GM10248 (cell line): ENCODE results near the gene GAPVD1.

Source experiments
- CTCF ChIA-PET: fragments of 300-600 bp; sonication (Branson Sonifier 250); formaldehyde crosslinking; extraction: SDS; loops from one replicate; lab custom pipeline; 2021; ENCODE audit warnings: antibody characterized with exemption; lab: Yijun Ruan, JAX
- POLR2A ChIA-PET: fragments of 350-650 bp; sonication (Branson Sonifier 250); formaldehyde crosslinking; extraction: SDS; loops from one replicate; lab custom pipeline; 2020; ENCODE audit warnings: antibody characterized with exemption; lab: Yijun Ruan, JAX
- DNase-seq: peaks from one replicate; pipeline ENCODE4 v3.0.0; 2012; ENCODE audit errors: extremely low spot score
- TF ChIP-seq, protein P1 (sequence below): IDR thresholded peaks from 2 replicates; pipeline ENCODE4 v1.5.1; 2012; ENCODE audit warnings: mild to moderate bottlenecking, low read depth; ENCODE audit errors: extremely low read depth, missing control alignments, control extremely low read depth

Gene GAPVD1

DNA sequence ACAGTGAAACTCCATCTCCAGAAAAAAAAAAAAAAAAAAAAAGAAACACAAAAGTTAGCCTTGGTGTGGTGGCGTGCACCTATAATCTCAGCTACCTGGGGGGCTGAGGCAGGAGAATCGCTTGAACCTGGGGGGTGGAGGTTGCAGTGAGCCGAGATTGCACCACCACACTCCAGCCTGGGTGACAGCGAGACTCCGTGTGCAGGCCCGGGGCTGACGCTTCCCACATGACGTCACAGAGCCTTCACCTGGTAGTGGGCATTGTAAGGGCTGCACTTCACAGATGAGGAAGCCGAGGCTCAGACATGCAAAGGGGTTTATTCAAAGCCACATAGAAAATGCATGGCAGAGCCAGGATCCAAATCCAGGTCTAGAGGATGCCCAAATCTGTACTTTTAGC is 114.2 kb downstream of the GAPVD1 start:
- TF ChIP-seq, protein P1, sequence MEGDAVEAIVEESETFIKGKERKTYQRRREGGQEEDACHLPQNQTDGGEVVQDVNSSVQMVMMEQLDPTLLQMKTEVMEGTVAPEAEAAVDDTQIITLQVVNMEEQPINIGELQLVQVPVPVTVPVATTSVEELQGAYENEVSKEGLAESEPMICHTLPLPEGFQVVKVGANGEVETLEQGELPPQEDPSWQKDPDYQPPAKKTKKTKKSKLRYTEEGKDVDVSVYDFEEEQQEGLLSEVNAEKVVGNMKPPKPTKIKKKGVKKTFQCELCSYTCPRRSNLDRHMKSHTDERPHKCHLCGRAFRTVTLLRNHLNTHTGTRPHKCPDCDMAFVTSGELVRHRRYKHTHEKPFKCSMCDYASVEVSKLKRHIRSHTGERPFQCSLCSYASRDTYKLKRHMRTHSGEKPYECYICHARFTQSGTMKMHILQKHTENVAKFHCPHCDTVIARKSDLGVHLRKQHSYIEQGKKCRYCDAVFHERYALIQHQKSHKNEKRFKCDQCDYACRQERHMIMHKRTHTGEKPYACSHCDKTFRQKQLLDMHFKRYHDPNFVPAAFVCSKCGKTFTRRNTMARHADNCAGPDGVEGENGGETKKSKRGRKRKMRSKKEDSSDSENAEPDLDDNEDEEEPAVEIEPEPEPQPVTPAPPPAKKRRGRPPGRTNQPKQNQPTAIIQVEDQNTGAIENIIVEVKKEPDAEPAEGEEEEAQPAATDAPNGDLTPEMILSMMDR = no peak
- POLR2A ChIA-PET = interaction anchor here (0.7 kb wide), 1 partner anchor 785 kb away, joined by 5 read pairs; no protein-coding TSS in a partner anchor
- DNase-seq = no peak
- CTCF ChIA-PET = interaction anchor here (0.8 to 1.6 kb wide), 4 partner anchors 12 to 955 kb away, joined by 3 to 4 read pairs (median 3); partner anchors contain the start of gene SCAI

DNA sequence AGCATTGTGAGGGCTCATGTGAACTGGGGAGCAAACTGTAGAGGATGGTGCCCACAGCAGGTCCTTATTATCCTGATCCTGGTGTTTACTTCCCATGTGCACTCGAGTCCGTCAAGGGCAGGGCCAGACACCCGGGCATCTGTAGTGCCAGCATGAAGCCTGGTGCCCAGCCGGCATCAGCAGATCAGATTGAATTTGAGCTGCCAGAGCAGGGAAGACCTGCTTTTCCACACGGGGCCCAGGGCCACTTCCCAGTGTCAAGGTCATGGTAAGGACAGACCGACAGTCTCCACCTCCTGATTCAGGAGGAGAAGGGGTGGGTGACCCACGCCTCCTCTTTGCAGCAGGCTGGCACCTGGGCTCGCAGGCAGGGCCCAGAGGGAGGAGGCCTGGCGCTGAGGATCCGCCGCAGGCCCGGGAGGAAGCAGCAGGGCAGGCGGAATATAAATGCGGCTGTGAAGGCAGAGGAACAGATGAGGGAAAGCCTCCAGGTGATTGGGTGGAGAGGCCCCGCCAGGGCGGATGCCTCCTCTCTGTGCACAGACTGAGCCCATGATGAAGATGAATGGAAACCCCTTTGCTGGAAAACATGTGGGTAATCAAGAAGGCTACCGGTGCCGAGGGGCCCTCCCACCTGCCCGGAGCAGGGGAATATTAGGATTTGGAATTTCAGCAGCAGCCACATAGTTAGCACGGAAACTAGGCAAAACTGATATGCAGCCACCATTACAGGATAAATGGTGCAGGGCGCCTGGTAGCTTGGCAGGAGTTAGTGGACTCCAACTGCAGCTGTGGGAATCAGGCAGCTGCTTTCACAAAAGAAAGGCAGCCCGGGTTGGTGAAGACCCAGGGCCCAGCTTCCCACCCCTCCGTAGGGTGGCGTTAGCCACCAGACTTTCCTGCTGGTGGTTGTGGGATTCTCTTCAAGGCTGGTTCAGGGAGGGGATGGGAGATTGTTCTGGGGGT is 114.9 kb downstream of the GAPVD1 start:
- TF ChIP-seq, protein P1 = no peak
- CTCF ChIA-PET = interaction anchor here (1.0 to 1.6 kb wide), 2 partner anchors 11 to 233 kb away, joined by 3 to 4 read pairs; partner anchors contain the start of gene SCAI
- POLR2A ChIA-PET = no interaction called here
- DNase-seq = no peak

DNA sequence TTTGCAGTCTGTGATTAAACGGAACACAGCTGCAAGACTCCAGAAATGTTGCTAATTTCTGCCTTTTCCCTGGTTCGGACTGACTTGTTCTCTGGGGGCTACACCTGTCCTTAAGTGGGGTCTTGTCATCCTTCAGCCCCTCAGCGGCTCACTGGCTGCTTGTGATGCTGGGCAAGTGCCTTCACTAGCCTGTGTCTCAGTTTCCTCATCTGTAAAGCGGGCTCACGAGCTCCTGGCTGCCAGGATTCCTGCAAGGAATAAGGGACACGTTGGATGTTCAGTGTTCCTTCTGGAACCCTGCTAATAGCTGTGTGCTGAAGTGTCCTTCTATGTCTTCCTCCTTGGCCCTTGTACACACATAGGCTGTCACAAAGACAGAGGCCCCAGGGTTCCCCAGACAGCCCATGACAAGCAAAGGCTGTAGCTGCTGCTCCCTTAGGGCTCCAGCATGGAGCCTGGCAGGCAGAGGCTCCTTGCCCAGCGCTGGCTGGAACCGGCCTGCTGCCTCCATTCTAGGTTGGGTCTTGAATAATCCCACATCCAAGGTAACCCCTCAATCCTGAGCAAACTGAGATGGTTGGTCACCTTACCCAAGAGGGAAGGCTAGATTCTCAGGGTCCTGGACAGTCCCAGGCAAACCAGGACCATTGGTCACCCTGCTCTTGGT is 116.1 kb downstream of the GAPVD1 start:
- TF ChIP-seq, protein P1 = no peak
- CTCF ChIA-PET = interaction anchor here (1.1 to 1.8 kb wide), 5 partner anchors 8 to 603 kb away, joined by 3 to 6 read pairs (median 3); no protein-coding TSS in a partner anchor
- POLR2A ChIA-PET = no interaction called here
- DNase-seq = no peak

DNA sequence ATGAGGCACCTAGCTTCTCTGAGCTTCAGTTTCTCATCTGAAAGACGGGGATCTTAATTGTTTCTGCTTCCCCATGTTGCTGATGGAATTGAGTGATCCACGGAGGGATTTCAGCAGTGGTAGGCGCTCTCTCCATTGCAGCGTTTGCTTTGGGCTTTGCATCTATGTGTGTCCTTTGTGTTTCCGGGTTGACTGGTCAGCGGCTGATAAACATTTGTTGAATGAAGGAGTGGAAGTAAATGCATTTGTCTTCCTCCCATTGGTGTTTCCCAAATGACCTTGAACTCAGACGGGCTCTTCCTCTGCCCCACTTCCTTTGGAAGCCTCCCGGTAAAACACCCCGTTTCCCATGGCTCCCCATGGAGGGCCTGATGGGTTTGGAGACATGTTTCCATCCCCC is 117.2 kb downstream of the GAPVD1 start:
- TF ChIP-seq, protein P1 = no peak
- ChIA-PET CTCF (interaction anchor here (1.1 to 1.8 kb wide), 5 partner anchors 9 to 604 kb away, joined by 3 to 6 read pairs (median 3); no protein-coding TSS in a partner anchor), POLR2A (no interaction called here)
- DNase-seq = no peak

DNA sequence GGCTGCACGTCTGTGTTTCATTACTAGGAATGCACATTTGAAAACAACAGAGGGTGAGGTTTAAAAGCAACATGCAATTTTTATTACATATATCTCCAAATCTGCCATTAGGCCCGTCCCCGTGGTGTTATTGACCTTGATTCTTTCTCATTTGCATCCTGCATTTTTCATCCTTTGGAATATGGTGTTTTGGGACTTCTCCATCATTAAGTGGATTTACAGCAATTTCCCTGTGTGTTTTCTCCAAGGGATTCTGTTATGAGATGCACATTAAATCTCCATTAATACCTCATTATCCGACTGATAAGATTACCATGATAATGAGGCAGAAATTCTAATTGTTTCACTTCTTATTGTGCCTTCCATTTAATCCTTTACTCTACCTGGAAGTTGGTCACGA is 117.6 kb downstream of the GAPVD1 start:
- POLR2A ChIA-PET = no interaction called here
- CTCF ChIA-PET = interaction anchor here (1.0 to 1.1 kb wide), 2 partner anchors 56 to 605 kb away, joined by 3 to 6 read pairs; no protein-coding TSS in a partner anchor
- TF ChIP-seq, protein P1 = no peak

DNA sequence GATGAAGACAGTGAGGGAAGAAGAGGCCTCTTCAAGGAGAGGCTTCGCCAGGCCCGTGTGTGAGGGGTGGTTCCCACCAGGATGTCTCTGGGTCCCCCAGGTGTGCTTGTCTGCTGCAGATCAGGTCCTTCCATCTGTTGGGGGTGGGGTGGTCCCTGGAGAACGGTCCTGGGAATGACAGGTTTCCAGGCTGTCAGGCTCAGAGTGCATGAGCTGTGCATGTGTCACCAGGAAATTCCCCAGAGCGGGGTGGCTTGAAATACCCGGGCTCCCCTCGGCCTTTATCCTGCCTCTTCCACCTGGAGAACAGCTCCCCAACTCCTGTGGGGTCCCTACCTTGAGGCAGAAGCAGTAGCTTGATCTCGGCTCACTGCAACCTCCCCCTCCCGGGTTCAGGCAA is 118.8 kb downstream of the GAPVD1 start:
- CTCF ChIA-PET = interaction anchor here (0.8 to 1.0 kb wide), 2 partner anchors 27 to 55 kb away, joined by 3 read pairs; no protein-coding TSS in a partner anchor
- TF ChIP-seq, protein P1 = no peak
- POLR2A ChIA-PET = no interaction called here
- DNase-seq = no peak

More for the DNA sequence above, 117.6 kb downstream of the GAPVD1 start:
- no peak for DNase-seq
